KMS-11 (cell line): ENCODE data around the gene UROD.

ENCODE experiments used
- H2AFZ ChIP-seq: fragments of 200-600 bp; sonication (generic); 2 replicates; pipeline ENCODE4 v1.6.1; 2016; ENCODE audit warnings: antibody characterized with exemption, mixed run types, low read depth
- H3K27ac ChIP-seq: fragments of 200-600 bp; sonication (generic); 2 replicates; pipeline ENCODE4 v1.6.1; 2016; ENCODE audit warnings: mild to moderate bottlenecking, mixed run types
- H3K27me3 ChIP-seq: fragments of 200-600 bp; sonication (generic); 2 replicates; pipeline ENCODE4 v1.6.1; 2017; ENCODE audit warnings: mild to moderate bottlenecking, low read depth, mixed run types, moderate library complexity; ENCODE audit not compliant: insufficient read depth
- H3K36me3 ChIP-seq: fragments of 200-600 bp; sonication (generic); 2 replicates; pipeline ENCODE4 v1.6.1; 2017; ENCODE audit warnings: mild to moderate bottlenecking, mixed run types; ENCODE audit not compliant: insufficient read depth
- H3K4me1 ChIP-seq: fragments of 200-600 bp; sonication (generic); 2 replicates; pipeline ENCODE4 v1.6.1; 2016; ENCODE audit warnings: mild to moderate bottlenecking, low read depth, mixed run types; ENCODE audit not compliant: poor library complexity, severe bottlenecking
- H3K4me2 ChIP-seq: fragments of 200-600 bp; sonication (generic); 2 replicates; pipeline ENCODE4 v1.7.0; 2016; ENCODE audit warnings: mild to moderate bottlenecking, mixed run types
- H3K4me3 ChIP-seq: fragments of 200-600 bp; sonication (generic); IDR thresholded peaks from 2 replicates; pipeline ENCODE4 v1.6.1; 2017; ENCODE audit warnings: low read depth, low read length, mixed read lengths; ENCODE audit not compliant: insufficient read depth
- H3K79me2 ChIP-seq: fragments of 200-600 bp; sonication (generic); 2 replicates; pipeline ENCODE4 v1.6.1; 2016; ENCODE audit warnings: low read depth, mixed run types; ENCODE audit not compliant: insufficient read depth
- H3K9ac ChIP-seq: fragments of 200-600 bp; sonication (generic); 2 replicates; pipeline ENCODE4 v1.6.1; 2016; ENCODE audit warnings: mild to moderate bottlenecking, mixed run types
- H4K20me1 ChIP-seq: fragments of 200-600 bp; sonication (generic); 2 replicates; pipeline ENCODE4 v1.6.1; 2016; ENCODE audit warnings: mild to moderate bottlenecking, mixed run types; ENCODE audit not compliant: insufficient read depth
- CTCF ChIP-seq: fragments of 200-600 bp; sonication (generic); conservative IDR thresholded peaks from 2 replicates; pipeline ENCODE4 v1.6.1; 2017; ENCODE audit warnings: low read depth, mild to moderate bottlenecking, antibody characterized with exemption, low read length, moderate library complexity, mixed read lengths

Gene UROD

DNA sequence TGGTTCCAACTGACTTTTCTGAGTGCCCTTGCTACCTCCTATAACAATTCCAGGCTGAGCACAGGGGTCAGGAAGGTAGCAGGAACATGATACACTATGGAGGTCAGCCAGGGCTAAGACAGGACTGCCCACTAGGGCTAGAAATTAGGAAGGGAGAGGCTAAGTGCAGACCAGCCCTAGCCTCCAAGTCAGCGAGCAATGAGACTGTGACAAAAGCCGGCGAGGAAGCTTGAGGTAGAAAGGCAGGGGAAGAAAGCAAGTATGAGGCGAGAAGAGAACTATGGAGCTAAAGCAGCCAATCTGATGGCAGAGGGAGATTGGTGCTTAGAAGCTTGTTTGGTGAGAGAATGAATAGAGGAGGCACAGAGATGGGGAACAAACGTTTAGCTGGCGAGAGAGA is 4.7 kb downstream of the UROD start:
- H3K36me3 ChIP-seq, result no peaks in the 10 kb centered on the region
- peaks cover 5% of the 10 kb centered on the region for H3K4me1 ChIP-seq
- no peak overlapping the region for H3K4me2 ChIP-seq
- no peak overlapping the region for H3K9ac ChIP-seq
- no peak overlapping the region for H3K27ac ChIP-seq
- H3K4me3 ChIP-seq, result no peak overlapping the region
- H2AFZ ChIP-seq, result no peak overlapping the region
- no peak for TF ChIP-seq CTCF
- no peaks in the 10 kb centered on the region for H4K20me1 ChIP-seq
- H3K27me3 ChIP-seq, result no peaks in the 10 kb centered on the region
- H3K79me2 ChIP-seq, result no peaks in the 10 kb centered on the region

DNA sequence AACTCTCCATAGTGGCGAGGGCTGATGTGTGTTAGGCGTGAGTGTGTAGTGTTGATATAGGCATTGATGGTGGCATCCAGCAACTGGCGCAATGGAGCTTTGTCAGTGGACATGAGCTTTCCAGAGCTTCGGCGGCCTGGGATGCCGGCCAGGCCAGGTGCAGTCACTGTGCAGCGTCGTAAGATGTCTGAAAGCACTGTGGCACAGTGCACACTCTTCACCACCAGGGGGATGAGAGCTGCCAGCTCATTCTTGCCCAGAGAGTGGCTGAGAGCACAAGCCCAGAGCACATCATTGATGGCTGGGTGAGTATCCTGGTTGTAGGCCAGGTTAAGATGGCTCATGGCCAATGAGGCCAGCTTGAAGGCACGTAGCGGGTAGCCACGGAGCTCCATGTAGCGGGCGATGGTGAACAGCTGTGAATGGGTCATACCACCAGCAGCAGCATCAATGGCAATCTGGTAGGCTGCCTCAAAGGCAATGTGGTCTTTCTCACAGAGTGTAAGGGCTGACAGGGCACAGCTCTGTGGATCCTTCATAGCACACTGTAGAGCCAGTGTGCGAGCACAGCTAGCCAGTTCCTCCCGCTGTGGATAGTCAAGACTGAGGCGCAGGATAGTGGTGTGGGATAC is 6.7 kb downstream of the UROD start:
- H3K4me2 ChIP-seq, result no peak overlapping the region
- peak; percentile 85 for TF ChIP-seq CTCF

GRCh38 chr1:45023663-45024062 is 11.6 kb downstream of the UROD start:
- H3K4me3 ChIP-seq, result no peak overlapping the region
- no peaks in the 10 kb centered on the region for H4K20me1 ChIP-seq
- H3K27me3 ChIP-seq, result no peaks in the 10 kb centered on the region
- TF ChIP-seq CTCF, result no peak
- no peaks in the 10 kb centered on the region for H3K79me2 ChIP-seq
- no peaks in the 10 kb centered on the region for H3K4me1 ChIP-seq
- no peak overlapping the region for H3K4me2 ChIP-seq
- no peak overlapping the region for H2AFZ ChIP-seq
- no peaks in the 10 kb centered on the region for H3K36me3 ChIP-seq
- no peak overlapping the region for H3K9ac ChIP-seq
- no peak overlapping the region for H3K27ac ChIP-seq

More for the DNA sequence above, 6.7 kb downstream of the UROD start:
- Histone ChIP-seq H3K36me3 (no peaks in the 10 kb centered on the region), H3K27me3 (no peaks in the 10 kb centered on the region), H3K9ac (no peak overlapping the region), H2AFZ (peak overlapping the region; percentile 38), H3K79me2 (no peaks in the 10 kb centered on the region), H3K27ac (no peak overlapping the region), H3K4me1 (peaks cover 5% of the 10 kb centered on the region), H3K4me3 (no peak overlapping the region), H4K20me1 (no peaks in the 10 kb centered on the region)

- no peaks in the 10 kb centered on the region for H3K36me3 ChIP-seq
- H3K27ac ChIP-seq, result no peak overlapping the region
- no peaks in the 10 kb centered on the region for H3K4me1 ChIP-seq
- H3K4me2 ChIP-seq, result no peak overlapping the region
- no peak overlapping the region for H2AFZ ChIP-seq
- H4K20me1 ChIP-seq, result no peaks in the 10 kb centered on the region
- H3K9ac ChIP-seq, result no peak overlapping the region
- no peak for TF ChIP-seq CTCF
- no peak overlapping the region for H3K4me3 ChIP-seq
- H3K27me3 ChIP-seq, result no peaks in the 10 kb centered on the region
- H3K79me2 ChIP-seq, result no peaks in the 10 kb centered on the region
Observed at GRCh38 chr1:45026446-45026845, 14.4 kb downstream of the UROD start.
